Right lobe of liver (tissue), 6 donors: Measurements from ENCODE around the gene PRRX2. TPM values are rescaled to one million over a fixed set of nuclear protein-coding genes. Genes with fewer than 3 reads are reported as not detected.
"Not testable (repeated sequence)": the region's sequence is repeated elsewhere in the genome, so short reads cannot be mapped to it uniquely, and the experiment has no call there.

Source experiments
- ATAC-seq, 4 donors: fragments of 200-7000 bp; cut with Tn5 transposase; one replicate each; pipeline ENCODE4 v1.9.1; 2020; ENCODE audit warnings: mild to moderate bottlenecking in 4 of 4, moderate library complexity in 4 of 4
- DNase-seq, 3 donors: peaks; one replicate each; pipeline ENCODE4 v3.0.0-alpha.2; 2020
- H3K27ac ChIP-seq, 3 donors: fragments of 200-600 bp; one replicate each; pipeline ENCODE4 v1.8.0; 2022
- H3K27me3 ChIP-seq, 2 donors: fragments of 200-600 bp; one replicate each; pipeline ENCODE4 v1.8.0; 2022
- H3K36me3 ChIP-seq, 4 donors: fragments of 200-600 bp; sonication (generic) in 1 of 4; one replicate each; pipeline versions ENCODE4 v1.5.1 to v1.8.0; 2017 to 2022; ENCODE audit warnings: control low read depth in 1 of 4
- H3K4me1 ChIP-seq, 4 donors: fragments of 200-600 bp; sonication (generic) in 1 of 4; one replicate each; pipeline versions ENCODE4 v1.5.1 to v1.8.0; 2017 to 2022; ENCODE audit warnings: control low read depth in 1 of 4
- H3K4me3 ChIP-seq, 3 donors: fragments of 200-600 bp; one replicate each; pipeline ENCODE4 v1.8.0; 2022
- H3K9me3 ChIP-seq, 4 donors: fragments of 200-600 bp; sonication (generic) in 1 of 4; one replicate each; pipeline versions ENCODE4 v1.5.1 to v1.8.0; 2017 to 2022; ENCODE audit warnings: control low read depth in 1 of 4
- POLR2A ChIP-seq: fragments of 450-650 bp; IDR thresholded peaks from one replicate; pipeline ENCODE4 v1.6.1; 2017; ENCODE audit warnings: antibody characterized with exemption, mild to moderate bottlenecking
- WGBS: methylation state at CpG from one replicate; pipeline ENCODE4 v1.1.6; 2018; ENCODE audit warnings: low coverage, low lambda C conversion rate; ENCODE audit not compliant: insufficient coverage; ENCODE audit errors: missing lambda C conversion rate; 5-methylcytosine and 5-hydroxymethylcytosine counted together
- intact Hi-C, 2 donors: fragments of 100-400 bp; cut with DNase I; formaldehyde crosslinking; loops; one replicate each; pipeline versions ENCODE4 v1.11.2 to v1.14.1; 2022
- total RNA-seq, 6 experiments: library from RNA; depleted of rRNA in 2 of 6; stranded (reverse); fragments of >200 nt in 2 of 6; fragmentation: NEBNext Ultra II Directional in 3 of 6; extraction: Animal tissue kit (Norgen Biotek cat#: 25700) in 3 of 6; gene quantifications; one replicate each; pipeline versions ENCODE4 v1.1.0 to v1.2.4, GENCODE V29; 2016 to 2023
- TF ChIP-seq, protein P1 (sequence below), 4 donors: fragments of 200-600 bp in 3 of 4; fragments of 450-650 bp in 1 of 4; IDR thresholded peaks; one replicate each; pipeline versions ENCODE4 v1.5.1 to v1.8.0; 2016 to 2022; ENCODE audit warnings: antibody characterized with exemption in 4 of 4, mild to moderate bottlenecking in 2 of 4
- donor health status: DM: no; HTN: yes; CAD: no.
- donor health status: DM: no; HTN: no; CAD: no.
- donor health status: DM: no; HTN: no; CAD: no.
- donor health status: DM: no; HTN: yes; CAD: no.
- donor health status: DM: no; HTN: yes; CAD: no.

Gene PRRX2
- total RNA-seq, 6 experiments from 2014 or later: not detected

DNA sequence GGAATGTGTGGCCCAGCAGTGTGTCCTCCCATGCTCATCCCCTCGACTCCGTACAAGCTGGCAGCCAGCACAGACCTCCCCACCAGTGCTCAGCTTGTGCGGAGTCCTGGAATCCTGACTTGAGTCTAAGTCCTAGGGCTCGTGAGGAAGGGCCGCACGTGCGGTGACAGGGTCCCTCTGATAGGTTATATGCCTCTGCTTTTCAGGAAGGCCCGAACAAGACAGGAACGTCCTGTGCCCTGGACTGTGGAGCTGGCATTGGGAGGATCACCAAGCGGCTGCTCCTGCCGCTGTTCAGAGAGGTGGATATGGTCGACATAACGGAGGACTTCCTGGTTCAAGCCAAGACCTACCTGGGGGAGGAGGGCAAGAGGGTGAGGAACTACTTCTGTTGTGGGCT, 31.6 kb upstream of the PRRX2 start:
- Histone ChIP-seq H3K36me3 (peaks cover 0 to 61% (median 31%) of the 10 kb centered on the region in 4 donors), H3K4me1 (peaks cover 0 to 8% (median 0%) of the 10 kb centered on the region in 4 donors), H3K27ac (no peak overlapping the region), H3K27me3 (no peaks in the 10 kb centered on the region), H3K9me3 (no peaks in the 10 kb centered on the region), H3K4me3 (no peak overlapping the region)
- DNase-seq (peak in 1 of 3 donors; percentile 5), ATAC-seq (no peak)
- WGBS: 100% methylated on average over 3 of the region's 13 CpGs
- intact Hi-C loops: no loop called here
- TF ChIP-seq, protein P1, sequence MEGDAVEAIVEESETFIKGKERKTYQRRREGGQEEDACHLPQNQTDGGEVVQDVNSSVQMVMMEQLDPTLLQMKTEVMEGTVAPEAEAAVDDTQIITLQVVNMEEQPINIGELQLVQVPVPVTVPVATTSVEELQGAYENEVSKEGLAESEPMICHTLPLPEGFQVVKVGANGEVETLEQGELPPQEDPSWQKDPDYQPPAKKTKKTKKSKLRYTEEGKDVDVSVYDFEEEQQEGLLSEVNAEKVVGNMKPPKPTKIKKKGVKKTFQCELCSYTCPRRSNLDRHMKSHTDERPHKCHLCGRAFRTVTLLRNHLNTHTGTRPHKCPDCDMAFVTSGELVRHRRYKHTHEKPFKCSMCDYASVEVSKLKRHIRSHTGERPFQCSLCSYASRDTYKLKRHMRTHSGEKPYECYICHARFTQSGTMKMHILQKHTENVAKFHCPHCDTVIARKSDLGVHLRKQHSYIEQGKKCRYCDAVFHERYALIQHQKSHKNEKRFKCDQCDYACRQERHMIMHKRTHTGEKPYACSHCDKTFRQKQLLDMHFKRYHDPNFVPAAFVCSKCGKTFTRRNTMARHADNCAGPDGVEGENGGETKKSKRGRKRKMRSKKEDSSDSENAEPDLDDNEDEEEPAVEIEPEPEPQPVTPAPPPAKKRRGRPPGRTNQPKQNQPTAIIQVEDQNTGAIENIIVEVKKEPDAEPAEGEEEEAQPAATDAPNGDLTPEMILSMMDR (IDR thresholded peaks at IDR 0.05): no peak
- TF ChIP-seq POLR2A: no peak

DNA sequence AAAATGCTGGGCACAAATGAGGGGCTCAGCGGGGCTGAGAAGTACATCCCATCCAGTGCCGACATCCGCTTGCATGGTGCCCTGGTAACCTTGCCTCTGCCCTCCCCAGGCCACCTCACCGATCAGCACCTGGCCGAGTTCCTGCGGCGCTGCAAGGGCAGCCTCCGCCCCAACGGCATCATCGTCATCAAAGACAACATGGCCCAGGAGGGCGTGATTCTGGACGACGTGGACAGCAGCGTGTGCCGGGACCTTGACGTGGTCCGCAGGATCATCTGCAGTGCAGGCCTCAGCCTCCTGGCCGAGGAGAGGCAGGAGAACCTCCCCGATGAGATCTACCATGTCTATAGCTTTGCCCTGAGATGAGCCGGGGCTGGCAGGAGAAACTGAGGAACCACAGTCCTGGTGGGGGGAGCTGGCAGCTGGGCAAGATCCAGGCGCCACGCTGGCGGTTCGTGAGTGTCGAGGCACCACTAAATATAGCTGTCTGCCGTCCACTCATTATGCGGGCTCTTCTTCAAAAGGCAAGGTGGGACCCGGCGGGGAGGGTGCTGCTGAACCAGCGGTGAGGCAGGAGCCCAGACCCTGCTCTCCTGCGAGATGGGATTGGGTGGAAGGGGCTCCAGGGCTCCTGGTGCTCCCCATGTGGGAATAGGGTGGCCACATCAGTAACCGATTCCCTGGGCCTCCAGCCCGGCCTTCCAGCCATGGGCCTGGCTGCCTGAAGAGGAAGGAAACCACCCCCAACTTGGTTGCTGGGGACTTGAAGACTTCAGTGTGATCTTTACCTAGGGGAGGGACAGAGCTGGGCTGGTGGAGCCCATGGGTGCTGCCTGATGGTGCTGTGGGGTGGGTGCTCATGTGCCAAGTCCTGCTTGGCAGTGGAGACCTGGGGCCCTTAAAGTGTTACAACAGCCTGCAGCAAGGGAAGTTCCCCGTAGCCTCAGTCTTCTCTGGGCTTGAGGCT, 30.1 kb upstream of the PRRX2 start:
- intact Hi-C loops: no loop called here
- WGBS: 81% methylated on average over 2 of the region's 34 CpGs
- H3K36me3 ChIP-seq: peaks cover 0 to 67% (median 31%) of the 10 kb centered on the region in 4 donors
- H3K4me1 ChIP-seq: peaks cover 0 to 14% (median 4%) of the 10 kb centered on the region in 4 donors
- H3K27ac ChIP-seq: no peak overlapping the region
- TF ChIP-seq, protein P1 (IDR thresholded peaks at IDR 0.05): no peak
- no peak for TF ChIP-seq POLR2A
- no peak overlapping the region for H3K4me3 ChIP-seq
- DNase-seq (no peak), ATAC-seq (no peak)
- no peaks in the 10 kb centered on the region for H3K27me3 ChIP-seq
- H3K9me3 ChIP-seq: no peaks in the 10 kb centered on the region

DNA sequence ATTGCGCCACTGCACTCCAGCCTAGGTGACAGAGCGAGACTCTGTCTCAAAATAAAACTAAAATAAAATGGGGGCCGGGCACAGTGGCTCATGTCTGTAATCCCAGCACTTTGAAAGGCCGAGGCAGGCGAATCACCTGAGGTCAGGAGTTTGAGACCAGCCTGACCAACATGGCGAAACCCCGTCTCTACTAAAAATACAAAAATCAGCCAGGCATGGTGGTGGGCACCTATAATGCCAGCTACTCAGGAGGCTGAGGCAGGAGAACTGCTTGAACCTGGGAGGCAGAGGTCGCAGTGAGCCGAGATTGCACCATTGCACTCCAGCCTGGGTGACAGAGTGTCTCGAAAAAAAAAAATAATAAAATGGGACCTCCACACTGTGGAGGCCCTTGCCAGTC, 29.1 kb upstream of the PRRX2 start:
- H3K27ac ChIP-seq, H3K9me3 ChIP-seq, DNase-seq, ATAC-seq, H3K27me3 ChIP-seq, H3K4me3 ChIP-seq, intact Hi-C loops: not testable (repeated sequence)
- WGBS: 78% methylated on average over 3 of the region's 10 CpGs
- H3K36me3 ChIP-seq: peaks cover 0 to 67% (median 31%) of the 10 kb centered on the region in 4 donors
- H3K4me1 ChIP-seq: peaks cover 0 to 17% (median 8%) of the 10 kb centered on the region in 4 donors

DNA sequence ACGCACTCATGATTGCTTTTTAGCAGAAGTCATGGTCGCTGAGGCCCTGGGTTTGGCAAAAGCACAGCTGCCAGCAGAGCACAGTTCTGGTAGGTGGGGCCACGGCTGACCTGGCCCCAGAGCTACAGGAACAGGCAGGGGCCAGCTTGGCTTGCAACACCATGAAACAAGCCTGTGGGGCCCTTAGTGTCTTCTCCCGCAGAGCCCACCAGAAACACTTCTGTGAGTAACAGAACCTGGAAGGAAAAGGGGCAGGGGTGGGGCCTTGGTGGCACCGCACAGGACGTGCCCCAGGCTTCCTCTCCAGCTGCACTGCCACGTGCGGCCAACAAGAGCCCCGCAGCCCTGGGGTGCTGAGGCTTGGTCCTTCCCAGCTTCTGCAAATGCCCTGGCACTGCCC, 28.3 kb upstream of the PRRX2 start:
- H3K27ac ChIP-seq: no peak overlapping the region
- H3K9me3 ChIP-seq: no peaks in the 10 kb centered on the region
- no peak overlapping the region for H3K4me3 ChIP-seq
- TF ChIP-seq POLR2A: no peak
- TF ChIP-seq, protein P1 (IDR thresholded peaks at IDR 0.05): no peak
- DNase-seq: no peak
- intact Hi-C loops: no loop called here
- ATAC-seq: no peak
- peaks cover 0 to 17% (median 8%) of the 10 kb centered on the region in 4 donors for H3K4me1 ChIP-seq
- WGBS: no CpG with 5 or more reads among the region's 9 CpGs
- H3K36me3 ChIP-seq: peaks cover 0 to 67% (median 31%) of the 10 kb centered on the region in 4 donors
- H3K27me3 ChIP-seq: no peaks in the 10 kb centered on the region
